Activated CD4-positive, alpha-beta memory T cell treated with anti-CD3 and anti-CD28 coated beads, Interleukin-2, amount 10 ng/mL, durations not matched to agents 7 days and 5 days (primary cell): ENCODE measurements around the gene NFATC1. TPM values are rescaled to one million over a fixed set of nuclear protein-coding genes. Genes with fewer than 3 reads are reported as not detected.

ENCODE experiments used
- CTCF ChIA-PET: fragments of 350-600 bp; sonication (Branson Sonifier 250); formaldehyde crosslinking; loops from one replicate; lab custom pipeline; 2021; ENCODE audit warnings: antibody characterized with exemption, inconsistent platforms; lab: Charles Lee
- POLR2A ChIA-PET: fragments of 350-600 bp; sonication (Branson Sonifier 250); formaldehyde crosslinking; loops from one replicate; lab custom pipeline; 2021; ENCODE audit warnings: antibody characterized with exemption; lab: Charles Lee
- DNase-seq: peaks from one replicate; pipeline ENCODE4 v3.0.0-alpha.2; 2020
- H3K27ac Mint-ChIP-seq: one replicate; pipeline ENCODE4 v1.8.0; 2021; ENCODE audit warnings: mild to moderate bottlenecking, mixed read lengths
- H3K27me3 Mint-ChIP-seq: one replicate; pipeline ENCODE4 v1.8.0; 2021; ENCODE audit warnings: mixed read lengths
- H3K36me3 Mint-ChIP-seq: one replicate; pipeline ENCODE4 v1.8.0; 2021; ENCODE audit warnings: low read depth, mixed read lengths
- H3K4me1 Mint-ChIP-seq: one replicate; pipeline ENCODE4 v1.8.0; 2021; ENCODE audit warnings: mixed read lengths
- H3K4me3 Mint-ChIP-seq: one replicate; pipeline ENCODE4 v1.8.0; 2021; ENCODE audit warnings: mild to moderate bottlenecking, mixed read lengths
- H3K9me3 Mint-ChIP-seq: one replicate; pipeline ENCODE4 v1.8.0; 2021; ENCODE audit warnings: mixed read lengths
- total RNA-seq, 2 experiments: library from RNA; stranded (reverse); gene quantifications; one replicate each; pipeline ENCODE4 v1.2.3, GENCODE V29; 2021

The NFATC1 gene
- total RNA-seq, 2 experiments from 2014 or later: 43.8 to 44.5 TPM

- CTCF ChIA-PET: no interaction called here
- H3K27me3 Mint-ChIP-seq: no peaks in the 10 kb centered on the region
- POLR2A ChIA-PET: interaction anchor here (1.4 kb wide), 1 partner anchor 12 kb away, joined by 4 read pairs; no protein-coding TSS in a partner anchor
- H3K27ac Mint-ChIP-seq: no peak overlapping the region
- no peak for DNase-seq
- H3K4me1 Mint-ChIP-seq: peaks cover 28% of the 10 kb centered on the region
- no peak overlapping the region for H3K4me3 Mint-ChIP-seq
- H3K9me3 Mint-ChIP-seq: no peaks in the 10 kb centered on the region
- H3K36me3 Mint-ChIP-seq: peaks cover 8% of the 10 kb centered on the region
These were observed 115.5 kb downstream of the NFATC1 start for GRCh38 chr18:79511271-79511670.

GRCh38 chr18:79511671-79512301 lies 116.1 kb downstream of the NFATC1 start:
- peaks cover 8% of the 10 kb centered on the region for H3K36me3 Mint-ChIP-seq
- ChIA-PET POLR2A (interaction anchor here (1.4 kb wide), 1 partner anchor 11 kb away, joined by 4 read pairs; no protein-coding TSS in a partner anchor), CTCF (no interaction called here)
- no peak overlapping the region for H3K27ac Mint-ChIP-seq
- DNase-seq: peak; percentile 10
- peaks cover 28% of the 10 kb centered on the region for H3K4me1 Mint-ChIP-seq
- H3K4me3 Mint-ChIP-seq: no peak overlapping the region
- no peaks in the 10 kb centered on the region for H3K9me3 Mint-ChIP-seq
- no peaks in the 10 kb centered on the region for H3K27me3 Mint-ChIP-seq

GRCh38 chr18:79512461-79513380 lies 117.0 kb downstream of the NFATC1 start:
- POLR2A ChIA-PET: interaction anchor here (1.0 to 1.4 kb wide), 2 partner anchors 11 to 13 kb away, joined by 3 to 4 read pairs; no protein-coding TSS in a partner anchor
- CTCF ChIA-PET: no interaction called here
- Mint-ChIP-seq H3K9me3 (no peaks in the 10 kb centered on the region), H3K27me3 (no peaks in the 10 kb centered on the region), H3K4me1 (peaks cover 28% of the 10 kb centered on the region), H3K4me3 (no peak overlapping the region), H3K27ac (no peak overlapping the region), H3K36me3 (peaks cover 8% of the 10 kb centered on the region)
- no peak for DNase-seq

- H3K9me3 Mint-ChIP-seq: no peaks in the 10 kb centered on the region
- ChIA-PET CTCF (no interaction called here), POLR2A (interaction anchor here (1.0 kb wide), 1 partner anchor 12 kb away, joined by 3 read pairs; no protein-coding TSS in a partner anchor)
- peaks cover 28% of the 10 kb centered on the region for H3K4me1 Mint-ChIP-seq
- H3K27me3 Mint-ChIP-seq: no peaks in the 10 kb centered on the region
- no peak overlapping the region for H3K4me3 Mint-ChIP-seq
- no peak overlapping the region for H3K27ac Mint-ChIP-seq
- DNase-seq: peak; percentile 15
- peaks cover 8% of the 10 kb centered on the region for H3K36me3 Mint-ChIP-seq
These were observed 117.8 kb downstream of the NFATC1 start for GRCh38 chr18:79513381-79514081.

- no peak for DNase-seq
- no peak overlapping the region for H3K27ac Mint-ChIP-seq
These were observed 119.6 kb downstream of the NFATC1 start for GRCh38 chr18:79515331-79515730.

GRCh38 chr18:79515944-79516351 lies 120.2 kb downstream of the NFATC1 start:
- ChIA-PET POLR2A (interaction anchor here (1.2 to 2.4 kb wide), 4 partner anchors 111 to 123 kb away, joined by 3 to 7 read pairs (median 6); partner anchors contain the start of gene NFATC1), CTCF (no interaction called here)
- Mint-ChIP-seq H3K27ac (peak overlapping the region; percentile 85), H3K4me1 (peaks cover 46% of the 10 kb centered on the region), H3K9me3 (no peaks in the 10 kb centered on the region), H3K36me3 (peaks cover 2% of the 10 kb centered on the region), H3K4me3 (peak overlapping the region; percentile 52), H3K27me3 (no peaks in the 10 kb centered on the region)
- DNase-seq: no peak

More at GRCh38 chr18:79515331-79515730, 119.6 kb downstream of the NFATC1 start:
- Mint-ChIP-seq H3K4me3 (no peak overlapping the region), H3K27me3 (no peaks in the 10 kb centered on the region), H3K4me1 (peaks cover 39% of the 10 kb centered on the region), H3K36me3 (peaks cover 2% of the 10 kb centered on the region), H3K9me3 (no peaks in the 10 kb centered on the region)
- POLR2A ChIA-PET: interaction anchor here (1.2 to 2.4 kb wide), 2 partner anchors 110 to 119 kb away, joined by 3 to 7 read pairs; partner anchors contain the start of gene NFATC1
- CTCF ChIA-PET: interaction anchor here (1.4 kb wide), 1 partner anchor 135 kb away, joined by 3 read pairs; no protein-coding TSS in a partner anchor

GRCh38 chr18:79516441-79516931 lies 120.8 kb downstream of the NFATC1 start:
- H3K4me3 Mint-ChIP-seq: peak overlapping the region; percentile 52

GRCh38 chr18:79517341-79517740 lies 121.6 kb downstream of the NFATC1 start:
- CTCF ChIA-PET: interaction anchor here (0.5 to 1.1 kb wide), 3 partner anchors 8 to 362 kb away, joined by 3 to 5 read pairs (median 3); no protein-coding TSS in a partner anchor
- Mint-ChIP-seq H3K27me3 (no peaks in the 10 kb centered on the region), H3K36me3 (no peaks in the 10 kb centered on the region), H3K4me3 (peak overlapping the region; percentile 52), H3K9me3 (no peaks in the 10 kb centered on the region), H3K27ac (peak overlapping the region; percentile 85), H3K4me1 (peaks cover 60% of the 10 kb centered on the region)
- POLR2A ChIA-PET: interaction anchor here (0.9 to 2.4 kb wide), 8 partner anchors 9 to 124 kb away, joined by 4 to 12 read pairs (median 6); partner anchors contain the start of gene NFATC1
- DNase-seq: peak; percentile 64

More at GRCh38 chr18:79516441-79516931, 120.8 kb downstream of the NFATC1 start:
- CTCF ChIA-PET: interaction anchor here (0.5 to 1.1 kb wide), 3 partner anchors 9 to 361 kb away, joined by 3 to 5 read pairs (median 3); no protein-coding TSS in a partner anchor
- Mint-ChIP-seq H3K4me1 (peaks cover 51% of the 10 kb centered on the region), H3K36me3 (peaks cover 2% of the 10 kb centered on the region), H3K9me3 (no peaks in the 10 kb centered on the region), H3K27ac (peak overlapping the region; percentile 85), H3K27me3 (no peaks in the 10 kb centered on the region)
- peak; percentile 16 for DNase-seq
- POLR2A ChIA-PET: interaction anchor here (0.9 to 2.4 kb wide), 8 partner anchors 9 to 123 kb away, joined by 4 to 12 read pairs (median 6); partner anchors contain the start of gene NFATC1

GRCh38 chr18:79518028-79518682 lies 122.4 kb downstream of the NFATC1 start:
- CTCF ChIA-PET: no interaction called here
- Mint-ChIP-seq H3K4me3 (no peak overlapping the region), H3K27me3 (no peaks in the 10 kb centered on the region), H3K27ac (peak overlapping the region; percentile 44), H3K9me3 (no peaks in the 10 kb centered on the region), H3K36me3 (no peaks in the 10 kb centered on the region), H3K4me1 (peaks cover 68% of the 10 kb centered on the region)
- DNase-seq: peak; percentile 18
- POLR2A ChIA-PET: no interaction called here

- Mint-ChIP-seq H3K4me1 (peaks cover 73% of the 10 kb centered on the region), H3K9me3 (no peaks in the 10 kb centered on the region), H3K27ac (no peak overlapping the region), H3K27me3 (no peaks in the 10 kb centered on the region), H3K4me3 (no peak overlapping the region), H3K36me3 (no peaks in the 10 kb centered on the region)
- ChIA-PET CTCF (no interaction called here), POLR2A (no interaction called here)
- DNase-seq: peak; percentile 12
These were observed 123.0 kb downstream of the NFATC1 start for GRCh38 chr18:79518683-79519128.

- ChIA-PET POLR2A (interaction anchor here (1.1 kb wide), 2 partner anchors 115 to 123 kb away, joined by 3 read pairs; no protein-coding TSS in a partner anchor), CTCF (no interaction called here)
- H3K4me3 Mint-ChIP-seq: no peak overlapping the region
- DNase-seq: peak; percentile 47
- H3K4me1 Mint-ChIP-seq: peaks cover 83% of the 10 kb centered on the region
- no peaks in the 10 kb centered on the region for H3K9me3 Mint-ChIP-seq
- peak overlapping the region; percentile 70 for H3K27ac Mint-ChIP-seq
- H3K36me3 Mint-ChIP-seq: no peaks in the 10 kb centered on the region
- no peaks in the 10 kb centered on the region for H3K27me3 Mint-ChIP-seq
These were observed 124.2 kb downstream of the NFATC1 start for GRCh38 chr18:79519751-79520477.
